Thoracic aorta (tissue), 2 donors: ENCODE data around the gene VEZT. TPM values are rescaled to one million over a fixed set of nuclear protein-coding genes. Genes with fewer than 3 reads are reported as not detected.

Experiments
- ATAC-seq: fragments of 150-250 bp; one replicate; pipeline ENCODE4 v1.8.0; 2017; ENCODE audit warnings: low read depth; ENCODE audit not compliant: insufficient number of reproducible peaks, low FRiP score
- DNase-seq: peaks from one replicate; pipeline ENCODE4 v3.0.0-alpha.2; 2020; ENCODE audit warnings: low spot score
- H3K27ac ChIP-seq, 2 donors: fragments of 200-600 bp; sonication (generic); 1 replicate in 1 of 2; 2 replicates in 1 of 2; pipeline ENCODE4 v1.5.1; 2016; ENCODE audit warnings: mild to moderate bottlenecking in 2 of 2, moderate library complexity in 2 of 2
- H3K27me3 ChIP-seq: fragments of 200-600 bp; sonication (generic); replicated peaks from 2 replicates; pipeline ENCODE4 v1.6.0; 2016; ENCODE audit warnings: mild to moderate bottlenecking; ENCODE audit not compliant: insufficient read depth
- H3K36me3 ChIP-seq: fragments of 200-600 bp; sonication (generic); one replicate; pipeline ENCODE4 v1.5.1; 2016
- H3K4me1 ChIP-seq, 2 donors: fragments of 200-600 bp; sonication (generic); 1 replicate in 1 of 2; 2 replicates in 1 of 2; pipeline versions ENCODE4 v1.5.1 to v1.6.0; 2016; ENCODE audit warnings: low read depth in 2 of 2, mild to moderate bottlenecking in 1 of 2; ENCODE audit not compliant: control insufficient read depth in 1 of 2
- H3K4me3 ChIP-seq: fragments of 200-600 bp; sonication (generic); 2 replicates; pipeline ENCODE4 v1.5.1; 2016; ENCODE audit warnings: mild to moderate bottlenecking
- H3K9me3 ChIP-seq: fragments of 200-600 bp; sonication (generic); 2 replicates; pipeline ENCODE4 v1.5.1; 2016
- total RNA-seq, 2 donors: library from RNA; depleted of rRNA; stranded (reverse); fragments of >200 nt; gene quantifications; one replicate each; pipeline versions ENCODE4 v1.1.0 to v1.2.3, GENCODE V29; 2016
- TF ChIP-seq, protein P1 (sequence below): fragments of 200-600 bp; sonication (generic); IDR thresholded peaks from one replicate; pipeline ENCODE4 v1.5.1; 2019; ENCODE audit warnings: antibody characterized with exemption

The VEZT gene
- total RNA-seq, 2 donors from 2014 or later = 58.3 to 149 TPM

DNA sequence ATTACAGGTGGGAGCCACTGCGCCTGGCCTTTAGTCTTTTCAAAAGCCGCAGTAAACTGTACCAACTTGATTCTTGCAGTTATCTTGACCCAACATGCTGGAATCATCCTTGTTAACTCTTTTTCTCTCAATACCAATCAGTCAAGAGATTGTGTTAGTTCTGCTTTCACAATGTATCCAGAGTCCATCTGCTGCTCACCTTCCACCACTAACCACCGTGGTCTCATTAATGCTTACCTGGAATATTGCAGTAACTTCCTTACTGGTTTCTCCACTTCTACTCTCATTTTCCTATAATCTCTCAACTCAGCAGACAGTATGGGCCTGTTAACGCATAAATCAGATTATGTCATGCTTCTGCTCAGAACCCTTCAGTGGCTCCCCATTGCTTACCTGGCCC is 62.2 kb downstream of the VEZT start:
- Histone ChIP-seq H3K4me1 (peaks cover 6 to 18% of the 10 kb centered on the region in 2 donors), H3K36me3 (peaks cover 26% of the 10 kb centered on the region), H3K4me3 (no peak overlapping the region), H3K27ac (no peak overlapping the region), H3K27me3 (no peaks in the 10 kb centered on the region), H3K9me3 (no peaks in the 10 kb centered on the region)
- DNase-seq (no peak), ATAC-seq (no peak)
- TF ChIP-seq, protein P1, sequence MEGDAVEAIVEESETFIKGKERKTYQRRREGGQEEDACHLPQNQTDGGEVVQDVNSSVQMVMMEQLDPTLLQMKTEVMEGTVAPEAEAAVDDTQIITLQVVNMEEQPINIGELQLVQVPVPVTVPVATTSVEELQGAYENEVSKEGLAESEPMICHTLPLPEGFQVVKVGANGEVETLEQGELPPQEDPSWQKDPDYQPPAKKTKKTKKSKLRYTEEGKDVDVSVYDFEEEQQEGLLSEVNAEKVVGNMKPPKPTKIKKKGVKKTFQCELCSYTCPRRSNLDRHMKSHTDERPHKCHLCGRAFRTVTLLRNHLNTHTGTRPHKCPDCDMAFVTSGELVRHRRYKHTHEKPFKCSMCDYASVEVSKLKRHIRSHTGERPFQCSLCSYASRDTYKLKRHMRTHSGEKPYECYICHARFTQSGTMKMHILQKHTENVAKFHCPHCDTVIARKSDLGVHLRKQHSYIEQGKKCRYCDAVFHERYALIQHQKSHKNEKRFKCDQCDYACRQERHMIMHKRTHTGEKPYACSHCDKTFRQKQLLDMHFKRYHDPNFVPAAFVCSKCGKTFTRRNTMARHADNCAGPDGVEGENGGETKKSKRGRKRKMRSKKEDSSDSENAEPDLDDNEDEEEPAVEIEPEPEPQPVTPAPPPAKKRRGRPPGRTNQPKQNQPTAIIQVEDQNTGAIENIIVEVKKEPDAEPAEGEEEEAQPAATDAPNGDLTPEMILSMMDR = no peak

DNA sequence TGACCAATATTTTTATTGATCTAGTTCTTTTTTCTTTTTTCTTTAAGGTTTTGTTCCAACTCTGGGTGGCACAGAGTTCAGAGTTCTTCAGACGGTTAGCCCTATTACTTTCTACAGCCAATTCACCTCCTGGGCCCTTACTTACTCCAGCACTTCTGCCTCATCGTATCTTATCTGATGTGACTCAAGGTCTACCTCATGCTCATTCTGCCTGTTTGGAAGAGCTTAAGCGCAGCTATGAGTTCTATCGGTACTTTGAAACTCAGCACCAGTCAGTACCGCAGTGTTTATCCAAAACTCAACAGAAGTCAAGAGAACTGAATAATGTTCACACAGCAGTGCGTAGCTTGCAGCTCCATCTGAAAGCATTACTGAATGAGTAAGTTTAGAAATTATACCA is 64.7 kb downstream of the VEZT start:
- Histone ChIP-seq H3K27ac (no peak overlapping the region), H3K4me3 (no peak overlapping the region), H3K27me3 (no peaks in the 10 kb centered on the region), H3K4me1 (peaks cover 6 to 8% of the 10 kb centered on the region in 2 donors), H3K36me3 (peaks cover 26% of the 10 kb centered on the region), H3K9me3 (no peaks in the 10 kb centered on the region)
- ATAC-seq (no peak), DNase-seq (no peak)
- TF ChIP-seq, protein P1 = no peak

- H3K27ac ChIP-seq = no peak overlapping the region
- ATAC-seq (no peak), DNase-seq (no peak)
- TF ChIP-seq, protein P1 = no peak
- peaks cover 0 to 4% of the 10 kb centered on the region in 2 donors for H3K4me1 ChIP-seq
- H3K27me3 ChIP-seq = no peaks in the 10 kb centered on the region
- no peaks in the 10 kb centered on the region for H3K9me3 ChIP-seq
- H3K36me3 ChIP-seq = peaks cover 26% of the 10 kb centered on the region
- H3K4me3 ChIP-seq = no peak overlapping the region
These were observed 65.8 kb downstream of the VEZT start for GRCh38 chr12:95283371-95283770.

GRCh38 chr12:95286713-95287112 is 69.1 kb downstream of the VEZT start:
- Histone ChIP-seq H3K4me3 (no peak overlapping the region), H3K27ac (no peak overlapping the region), H3K36me3 (peaks cover 26% of the 10 kb centered on the region), H3K4me1 (peaks cover 0 to 4% of the 10 kb centered on the region in 2 donors), H3K9me3 (no peaks in the 10 kb centered on the region), H3K27me3 (no peaks in the 10 kb centered on the region)
- ATAC-seq (no peak), DNase-seq (no peak)
- TF ChIP-seq, protein P1 = no peak

- TF ChIP-seq, protein P1 = no peak
- H3K27me3 ChIP-seq = no peaks in the 10 kb centered on the region
These were observed 73.9 kb downstream of the VEZT start for GRCh38 chr12:95291501-95291900.

More at GRCh38 chr12:95291501-95291900, 73.9 kb downstream of the VEZT start:
- peaks cover 0 to 4% of the 10 kb centered on the region in 2 donors for H3K4me1 ChIP-seq
- no peaks in the 10 kb centered on the region for H3K9me3 ChIP-seq
- H3K36me3 ChIP-seq = peaks cover 12% of the 10 kb centered on the region
- no peak for DNase-seq
- no peak for ATAC-seq
- H3K4me3 ChIP-seq = no peak overlapping the region
- no peak overlapping the region for H3K27ac ChIP-seq
